ENCODE data around the gene EIF2AK2. TPM values are rescaled to one million over a fixed set of nuclear protein-coding genes. Genes with fewer than 3 reads are reported as not detected.

EIF2AK2 gene
- total RNA-seq, 6 experiments from 2014 or later, result 42.7 to 55.2 (median 45.7) TPM

GRCh38 chr2:37180640-37181039 is 23.9 kb upstream of the EIF2AK2 start:
- H3K4me1 Mint-ChIP-seq (ENCODE audit: low read depth), result peaks cover 27% of the 10 kb centered on the region
- no peak overlapping the region for H3K27ac Mint-ChIP-seq
- no peak for DNase-seq
- H3K4me3 Mint-ChIP-seq, result no peak overlapping the region
- peaks cover 16% of the 10 kb centered on the region for H3K27me3 Mint-ChIP-seq (ENCODE audit: insufficient read depth)
- H3K9me3 Mint-ChIP-seq, result no peaks in the 10 kb centered on the region
- no peaks in the 10 kb centered on the region for H3K36me3 Mint-ChIP-seq (ENCODE audit: low read depth)
- no peak for TF ChIP-seq CTCF (IDR thresholded peaks at IDR 0.05)

GRCh38 chr2:37180006-37180639 is 23.3 kb upstream of the EIF2AK2 start:
- Mint-ChIP-seq H3K27me3 (ENCODE audit: insufficient read depth) (peaks cover 16% of the 10 kb centered on the region), H3K4me3 (peak overlapping the region; percentile 61), H3K27ac (no peak overlapping the region), H3K9me3 (no peaks in the 10 kb centered on the region), H3K4me1 (ENCODE audit: low read depth) (peaks cover 27% of the 10 kb centered on the region), H3K36me3 (ENCODE audit: low read depth) (no peaks in the 10 kb centered on the region)
- no peak for DNase-seq
- TF ChIP-seq CTCF (IDR thresholded peaks at IDR 0.05), result peak; percentile 20; the same call in 1 of the 2 replicates

DNA sequence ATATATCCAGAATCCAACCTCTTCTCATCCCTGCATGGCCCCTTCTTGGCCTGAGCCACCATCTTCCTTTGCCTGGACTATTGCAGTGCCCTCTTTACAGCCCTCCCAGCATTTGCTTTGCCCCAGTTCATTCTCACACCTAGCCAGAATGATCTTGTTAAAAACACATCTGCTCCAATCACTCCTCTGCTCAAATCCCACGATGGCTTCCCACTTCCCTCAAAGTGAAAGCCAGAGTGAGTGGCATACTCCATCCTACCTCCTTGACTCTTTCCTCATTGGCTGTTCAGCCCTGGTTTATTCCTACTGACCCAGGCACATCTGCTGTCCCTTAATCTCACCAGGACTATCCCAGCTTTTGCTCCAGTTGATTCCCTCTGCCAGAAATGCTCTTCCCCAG is 17.0 kb upstream of the EIF2AK2 start:
- DNase-seq, result no peak
- H3K27me3 Mint-ChIP-seq (ENCODE audit: insufficient read depth), result peaks cover 7% of the 10 kb centered on the region
- no peak for TF ChIP-seq CTCF (IDR thresholded peaks at IDR 0.05)
- H3K9me3 Mint-ChIP-seq, result no peaks in the 10 kb centered on the region
- H3K36me3 Mint-ChIP-seq (ENCODE audit: low read depth), result no peaks in the 10 kb centered on the region
- H3K4me3 Mint-ChIP-seq, result no peak overlapping the region
- no peak overlapping the region for H3K27ac Mint-ChIP-seq
- H3K4me1 Mint-ChIP-seq (ENCODE audit: low read depth), result no peaks in the 10 kb centered on the region

DNA sequence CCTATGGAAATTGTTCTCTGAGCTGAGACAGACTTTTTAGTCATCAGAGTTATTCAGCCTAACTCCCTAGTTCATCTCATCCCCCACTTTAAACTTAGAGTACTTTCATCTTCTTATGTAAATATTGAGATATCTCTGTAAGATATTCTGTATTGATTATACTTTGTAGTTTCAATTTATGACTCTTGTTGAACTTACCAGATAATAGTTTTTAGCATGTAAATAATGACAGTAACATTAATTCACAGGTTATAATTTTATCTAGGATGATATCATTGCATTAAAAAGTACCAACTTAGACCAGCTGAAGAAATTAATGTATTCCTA is 14.8 kb upstream of the EIF2AK2 start:
- H3K27ac Mint-ChIP-seq, result no peak overlapping the region
- TF ChIP-seq CTCF (IDR thresholded peaks at IDR 0.05), result no peak
- H3K4me1 Mint-ChIP-seq (ENCODE audit: low read depth), result peaks cover 10% of the 10 kb centered on the region; the same call in 1 of the 2 replicates
- no peak for DNase-seq
- peaks cover 2% of the 10 kb centered on the region; the same call in 1 of the 2 replicates for H3K27me3 Mint-ChIP-seq (ENCODE audit: insufficient read depth)
- no peak overlapping the region for H3K4me3 Mint-ChIP-seq
- no peaks in the 10 kb centered on the region for H3K9me3 Mint-ChIP-seq
- no peaks in the 10 kb centered on the region for H3K36me3 Mint-ChIP-seq (ENCODE audit: low read depth)

DNA sequence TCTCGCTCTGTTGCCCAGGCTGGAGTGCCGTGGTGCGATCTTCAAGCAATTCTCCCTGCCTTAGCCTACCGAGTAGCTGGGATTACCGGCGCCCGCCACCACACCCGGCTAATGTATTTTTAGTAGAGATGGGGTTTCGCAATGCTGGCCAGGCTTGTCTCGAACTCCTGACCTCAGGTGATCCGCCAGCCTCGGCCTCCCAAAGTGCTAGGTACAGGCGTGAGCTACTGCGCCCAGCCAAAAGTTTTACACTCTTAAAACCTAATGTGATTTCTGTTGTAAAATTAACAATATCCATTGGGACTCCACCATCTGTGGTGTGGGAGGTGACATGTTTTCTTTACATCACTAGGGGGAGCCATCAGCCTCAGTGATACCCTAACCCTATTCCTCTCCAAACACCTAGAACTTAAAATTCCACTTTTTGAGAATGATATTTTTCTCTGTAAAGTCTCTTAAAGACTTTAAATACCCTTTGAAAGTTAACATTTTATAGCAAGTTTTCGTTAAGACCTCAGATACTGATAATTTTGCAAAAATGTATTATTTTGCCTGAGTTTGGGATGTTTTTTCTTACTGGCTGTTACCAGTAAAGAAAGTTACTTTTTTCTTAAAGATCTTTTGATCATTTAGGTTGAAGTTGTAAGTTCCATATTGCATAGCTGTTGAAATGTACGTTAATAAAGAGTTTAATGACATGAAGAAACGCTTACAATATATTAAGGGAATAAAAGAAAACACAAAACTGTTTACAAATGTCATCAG is 11.6 kb upstream of the EIF2AK2 start:
- DNase-seq, result peak; percentile 40
- Mint-ChIP-seq H3K36me3 (ENCODE audit: low read depth) (peaks cover 11% of the 10 kb centered on the region), H3K27ac (no peak overlapping the region), H3K27me3 (ENCODE audit: insufficient read depth) (peaks cover 1% of the 10 kb centered on the region; the same call in 1 of the 2 replicates), H3K9me3 (peaks cover 24% of the 10 kb centered on the region), H3K4me1 (ENCODE audit: low read depth) (peaks cover 10% of the 10 kb centered on the region; the same call in 1 of the 2 replicates), H3K4me3 (no peak overlapping the region)
- TF ChIP-seq CTCF (IDR thresholded peaks at IDR 0.05), result peak; percentile 87

Measured in HFFc6 (cell line).